Endothelial cell of umbilical vein (primary cell): ENCODE data around the gene PLCD3. TPM values are rescaled to one million over a fixed set of nuclear protein-coding genes. Genes with fewer than 3 reads are reported as not detected.

Source experiments
- BruUV-seq: library from RNA; stranded (reverse); fragments of 400-500 nt; replicated peaks from 2 replicates; lab custom pipeline; 2021; lab: Mats Ljungman, UMichigan
- CTCF ChIA-PET: fragments of 300-600, 350-600 bp; sonication (Branson Sonifier 250); formaldehyde crosslinking; loops from one replicate; lab custom pipeline; 2021; ENCODE audit warnings: antibody characterized with exemption, inconsistent platforms; lab: Charles Lee
- POLR2A ChIA-PET: fragments of 300-600, 350-600 bp; sonication (Branson Sonifier 250); formaldehyde crosslinking; loops from one replicate; lab custom pipeline; 2021; ENCODE audit warnings: antibody characterized with exemption, inconsistent platforms; lab: Charles Lee
- DNase-seq: peaks from one replicate; pipeline ENCODE4 v3.0.0-alpha.2; 2011; ENCODE audit warnings: low read depth, low spot score
- FAIRE-seq: peaks from 2 replicates; lab custom pipeline; 2011; peaks lifted over from hg19 to GRCh38; lab: Jason Lieb, UNC
- H2AFZ ChIP-seq: 2 replicates; pipeline ENCODE4 v1.6.0; 2012; ENCODE audit warnings: low read depth, low read length, control low read depth, inconsistent platforms
- H3K27ac ChIP-seq: 2 replicates; pipeline ENCODE4 v1.5.1; 2011; ENCODE audit warnings: low read depth, mild to moderate bottlenecking, control low read depth, low read length, moderate library complexity; ENCODE audit not compliant: insufficient read depth
- H3K27me3 ChIP-seq, 2 experiments: 2 replicates each; pipeline versions ENCODE4 v1.6.0 to v1.6.1; 2011; ENCODE audit warnings: low read length in 2 of 2, mixed read lengths in 1 of 2; ENCODE audit not compliant: control insufficient read depth in 2 of 2, insufficient read depth in 2 of 2
- H3K36me3 ChIP-seq, 2 experiments: 2 replicates in 1 of 2; 3 replicates in 1 of 2; pipeline ENCODE4 v1.5.1; 2011; ENCODE audit warnings: low read length in 2 of 2, mild to moderate bottlenecking in 1 of 2, moderate library complexity in 1 of 2; ENCODE audit not compliant: control insufficient read depth in 2 of 2, insufficient read depth in 2 of 2; ENCODE audit errors: extremely low read depth in 1 of 2
- H3K4me1 ChIP-seq: 3 replicates; pipeline ENCODE4 v1.5.1; 2011; ENCODE audit warnings: mild to moderate bottlenecking, low read length; ENCODE audit not compliant: control insufficient read depth, insufficient read depth; ENCODE audit errors: extremely low read depth
- H3K4me2 ChIP-seq: 2 replicates; pipeline ENCODE4 v1.6.1; 2011; ENCODE audit warnings: low read length, control low read depth, mixed read lengths; ENCODE audit not compliant: insufficient read depth
- H3K4me3 ChIP-seq, 3 experiments: fragments of 200-600 bp in 1 of 3; sonication (generic), shearing (Covaris generic) in 1 of 3; replicated peaks in 1 of 3; 2 replicates each; pipeline ENCODE4 v1.5.1; 2011 to 2016; ENCODE audit warnings: control low read depth in 3 of 3, low read length in 3 of 3, mild to moderate bottlenecking in 2 of 3, inconsistent platforms in 1 of 3, low read depth in 1 of 3, moderate library complexity in 1 of 3; ENCODE audit not compliant: insufficient read depth in 1 of 3
- H3K79me2 ChIP-seq: 2 replicates; pipeline ENCODE4 v1.6.0; 2012; ENCODE audit warnings: low read length, inconsistent platforms; ENCODE audit not compliant: control insufficient read depth, insufficient read depth
- H3K9ac ChIP-seq: replicated peaks from 2 replicates; pipeline ENCODE3; 2011; ENCODE audit warnings: low read length, control low read depth; ENCODE audit not compliant: insufficient read depth; ENCODE audit errors: extremely low read depth
- H3K9me1 ChIP-seq: replicated peaks from 3 replicates; pipeline ENCODE4 v1.6.0; 2011; ENCODE audit warnings: mild to moderate bottlenecking, low read length; ENCODE audit not compliant: control insufficient read depth, insufficient read depth; ENCODE audit errors: extremely low read depth
- H3K9me3 ChIP-seq: replicated peaks from 2 replicates; pipeline ENCODE4 v1.5.1; 2012; ENCODE audit warnings: low read length, inconsistent platforms; ENCODE audit not compliant: control insufficient read depth, insufficient read depth
- H4K20me1 ChIP-seq: replicated peaks from 2 replicates; pipeline ENCODE3; 2011; ENCODE audit warnings: mild to moderate bottlenecking, low read length; ENCODE audit not compliant: control insufficient read depth, insufficient read depth; ENCODE audit errors: extremely low read depth
- FOS ChIP-seq: IDR thresholded peaks from 2 replicates; pipeline ENCODE4 v1.6.1; 2011; ENCODE audit warnings: mild to moderate bottlenecking, low read length, moderate library complexity, borderline replicate concordance; ENCODE audit not compliant: insufficient read depth
- dilution Hi-C: fragments of 300-500 bp; cut with MboI; formaldehyde crosslinking; loops from one replicate; pipeline ENCODE4 v1.15.0; 2019; ENCODE audit warnings: low sequenced_read_pairs; ENCODE audit not compliant: extremely low pct_ligation_motif_present
- intact Hi-C: fragments of 100-400 bp; cut with micrococcal nuclease; formaldehyde crosslinking; loops from one replicate; pipeline ENCODE4 v1.10.0; 2022
- polyA plus RNA-seq, 4 experiments: library from polyadenylated mRNA; depleted of rRNA in 3 of 4; stranded (reverse) in 3 of 4; unstranded in 1 of 4; fragments of >200 nt; gene quantifications; 2 replicates each; pipeline versions ENCODE4 v1.2.1 to v1.2.3, GENCODE V29; 2011 to 2012; ENCODE audit warnings: missing spikeins in 1 of 4
- total RNA-seq: library from RNA; stranded (reverse); gene quantifications from 2 replicates; pipeline ENCODE4 v1.2.3, GENCODE V29; 2021
- TF ChIP-seq, protein P1 (sequence below): IDR thresholded peaks from 2 replicates; pipeline ENCODE4 v1.6.1; 2011; ENCODE audit not compliant: insufficient read depth, insufficient read length
- TF ChIP-seq, protein P2 (sequence below), 2 donors: IDR thresholded peaks; 1 replicate in 1 of 2; 2 replicates in 1 of 2; pipeline ENCODE4 v1.5.1; 2011; ENCODE audit warnings: low read length in 2 of 2, mild to moderate bottlenecking in 2 of 2, moderate library complexity in 2 of 2, control low read depth in 1 of 2, inconsistent platforms in 1 of 2, low read depth in 1 of 2; ENCODE audit not compliant: insufficient read depth in 1 of 2; ENCODE audit errors: extremely low read depth in 1 of 2

The PLCD3 gene
- total and polyA plus RNA-seq, 2 donors (not counting 3 experiments of a cell fraction or from before 2014, with no cell fraction given) = 30.4 to 43.1 TPM

- Histone ChIP-seq H3K4me2 (no peak overlapping the region), H3K4me1 (peaks cover 23% of the 10 kb centered on the region), H3K9me3 (no peaks in the 10 kb centered on the region), H4K20me1 (no peaks in the 10 kb centered on the region), H2AFZ (no peak overlapping the region), H3K79me2 (no peaks in the 10 kb centered on the region), H3K27me3 (no peaks in the 10 kb centered on the region), H3K36me3 (peaks cover 27 to 29% of the 10 kb centered on the region in 2 experiments), H3K27ac (no peak overlapping the region), H3K4me3 (no peak overlapping the region), H3K9ac (no peak overlapping the region), H3K9me1 (no peaks in the 10 kb centered on the region)
- ChIA-PET POLR2A (no interaction called here), CTCF (interaction anchor here (0.6 to 1.5 kb wide), 9 partner anchors 9 to 102 kb away, joined by 3 to 5 read pairs (median 3); partner anchors contain the start of gene ACBD4)
- DNase-seq (peak; percentile 49), FAIRE-seq (no peak)
- TF ChIP-seq, protein P1, sequence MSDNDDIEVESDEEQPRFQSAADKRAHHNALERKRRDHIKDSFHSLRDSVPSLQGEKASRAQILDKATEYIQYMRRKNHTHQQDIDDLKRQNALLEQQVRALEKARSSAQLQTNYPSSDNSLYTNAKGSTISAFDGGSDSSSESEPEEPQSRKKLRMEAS = no peak
- TF ChIP-seq, protein P2, sequence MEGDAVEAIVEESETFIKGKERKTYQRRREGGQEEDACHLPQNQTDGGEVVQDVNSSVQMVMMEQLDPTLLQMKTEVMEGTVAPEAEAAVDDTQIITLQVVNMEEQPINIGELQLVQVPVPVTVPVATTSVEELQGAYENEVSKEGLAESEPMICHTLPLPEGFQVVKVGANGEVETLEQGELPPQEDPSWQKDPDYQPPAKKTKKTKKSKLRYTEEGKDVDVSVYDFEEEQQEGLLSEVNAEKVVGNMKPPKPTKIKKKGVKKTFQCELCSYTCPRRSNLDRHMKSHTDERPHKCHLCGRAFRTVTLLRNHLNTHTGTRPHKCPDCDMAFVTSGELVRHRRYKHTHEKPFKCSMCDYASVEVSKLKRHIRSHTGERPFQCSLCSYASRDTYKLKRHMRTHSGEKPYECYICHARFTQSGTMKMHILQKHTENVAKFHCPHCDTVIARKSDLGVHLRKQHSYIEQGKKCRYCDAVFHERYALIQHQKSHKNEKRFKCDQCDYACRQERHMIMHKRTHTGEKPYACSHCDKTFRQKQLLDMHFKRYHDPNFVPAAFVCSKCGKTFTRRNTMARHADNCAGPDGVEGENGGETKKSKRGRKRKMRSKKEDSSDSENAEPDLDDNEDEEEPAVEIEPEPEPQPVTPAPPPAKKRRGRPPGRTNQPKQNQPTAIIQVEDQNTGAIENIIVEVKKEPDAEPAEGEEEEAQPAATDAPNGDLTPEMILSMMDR (IDR thresholded peaks at IDR 0.05; ENCODE audit: extremely low read depth in 1 of 2, insufficient read depth in 1 of 2, low read depth in 1 of 2, low read length in 2 of 2) = peak; percentile 49 to 71
- intact Hi-C loops = loop anchor here (1.0 kb wide), 2 partner anchors 36 to 72 kb away; partner anchors contain the start of gene PLCD3
- dilution Hi-C loops = no loop called here
- no TSS peak for BruUV-seq
Observed at GRCh38 chr17:45096141-45096540, 36.2 kb downstream of the PLCD3 start.

- no peak overlapping the region for H2AFZ ChIP-seq
- no peaks in the 10 kb centered on the region for H3K79me2 ChIP-seq
- no peak for DNase-seq
- no peaks in the 10 kb centered on the region for H4K20me1 ChIP-seq
- intact Hi-C loops (loop anchor here (5.0 kb wide), 1 partner anchor 41 kb away; the partner anchor contains the start of gene DCAKD), dilution Hi-C loops (no loop called here)
- H3K4me2 ChIP-seq = peak overlapping the region; percentile 6
- peak overlapping the region; percentile 75 for H3K9ac ChIP-seq
- H3K27me3 ChIP-seq = no peaks in the 10 kb centered on the region
- FAIRE-seq = no peak
- no peaks in the 10 kb centered on the region for H3K9me1 ChIP-seq
- CTCF ChIA-PET = interaction anchor here (0.5 to 2.5 kb wide), 5 partner anchors 24 to 311 kb away, joined by 3 to 13 read pairs (median 4); partner anchors contain the start of gene ACBD4
- TSS peak; percentile 64 for BruUV-seq
- H3K9me3 ChIP-seq = no peaks in the 10 kb centered on the region
- H3K4me3 ChIP-seq = no peak overlapping the region
- peaks cover 23% of the 10 kb centered on the region for H3K4me1 ChIP-seq
- TF ChIP-seq FOS = no peak
- peak overlapping the region; percentile 92 for H3K27ac ChIP-seq
- peaks cover 24 to 32% of the 10 kb centered on the region in 2 experiments for H3K36me3 ChIP-seq
- POLR2A ChIA-PET = interaction anchor here (0.5 to 1.3 kb wide), 2 partner anchors 44 to 55 kb away, joined by 3 to 4 read pairs; partner anchors contain the start of gene HEXIM1
Observed at GRCh38 chr17:45093444-45094110, 38.7 kb downstream of the PLCD3 start.
